Fibroblast of villous mesenchyme (primary cell): ENCODE measurements around the gene C1QL2. TPM values are rescaled to one million over a fixed set of nuclear protein-coding genes. Genes with fewer than 3 reads are reported as not detected.

Source experiments
- DNase-seq: peaks from one replicate; pipeline ENCODE4 v3.0.0-alpha.2; 2010; ENCODE audit warnings: low read depth
- H3K4me3 ChIP-seq: 2 replicates; pipeline ENCODE4 v1.5.1; 2011; ENCODE audit warnings: low read depth, mild to moderate bottlenecking, low read length
- total RNA-seq: library from RNA; depleted of rRNA; stranded (reverse); fragments of >200 nt; gene quantifications from 2 replicates; pipeline ENCODE4 v1.2.3, GENCODE V29; 2012
- TF ChIP-seq, protein P1 (sequence below): IDR thresholded peaks from 2 replicates; pipeline ENCODE4 v1.5.1; 2012; ENCODE audit warnings: low read depth, mild to moderate bottlenecking, low read length; ENCODE audit not compliant: insufficient read depth

Gene C1QL2
- total RNA-seq, 1 donor: not detected

DNA sequence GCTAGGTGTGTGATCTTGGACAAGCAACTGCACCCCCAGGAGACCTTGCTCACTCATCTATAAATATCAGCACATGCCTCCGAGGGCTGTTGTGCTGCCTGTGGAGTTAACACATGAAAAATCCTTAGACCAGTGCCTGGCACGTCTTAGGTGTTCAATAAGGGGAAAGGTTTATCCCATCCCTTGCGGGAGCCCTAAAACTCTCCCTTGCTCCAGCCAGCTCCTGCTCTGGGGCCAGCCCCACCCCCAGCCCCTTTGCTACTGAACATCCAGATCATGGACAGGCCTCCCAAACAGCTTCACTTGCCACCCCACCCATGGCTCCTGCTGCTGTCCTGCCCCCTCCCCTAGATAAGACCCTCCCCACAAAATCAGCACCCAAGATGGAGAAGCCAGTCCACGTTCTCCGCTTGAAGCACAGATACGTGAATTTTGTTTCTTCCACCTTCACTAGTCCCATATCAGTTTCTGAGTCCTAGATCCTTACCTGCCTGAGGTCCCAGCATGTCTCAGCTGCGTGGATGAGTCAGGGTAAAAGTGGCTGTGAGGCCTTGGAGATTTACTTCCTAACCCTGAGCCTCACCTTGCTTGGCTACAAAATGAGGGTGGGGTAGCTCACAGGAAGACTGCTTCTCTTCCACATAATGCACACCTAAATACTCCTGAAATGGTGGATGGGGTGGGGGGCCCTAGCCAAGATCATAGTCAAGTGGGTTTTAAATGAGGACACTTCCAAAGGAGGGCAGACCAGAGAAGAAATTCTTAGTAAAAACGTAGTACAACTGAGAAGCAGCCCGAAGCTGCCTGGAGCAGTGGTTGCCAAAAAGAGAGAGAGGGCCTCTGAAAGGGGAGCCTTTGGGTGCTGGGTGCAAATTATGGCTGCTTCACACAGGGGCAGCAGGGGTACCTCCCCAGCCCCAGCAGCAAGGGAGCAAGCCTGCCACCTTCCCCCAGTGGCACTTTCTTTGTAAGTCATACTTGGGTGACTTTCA, 40.4 kb downstream of the C1QL2 start:
- H3K4me3 ChIP-seq: no peak overlapping the region
- DNase-seq: no peak
- TF ChIP-seq, protein P1, sequence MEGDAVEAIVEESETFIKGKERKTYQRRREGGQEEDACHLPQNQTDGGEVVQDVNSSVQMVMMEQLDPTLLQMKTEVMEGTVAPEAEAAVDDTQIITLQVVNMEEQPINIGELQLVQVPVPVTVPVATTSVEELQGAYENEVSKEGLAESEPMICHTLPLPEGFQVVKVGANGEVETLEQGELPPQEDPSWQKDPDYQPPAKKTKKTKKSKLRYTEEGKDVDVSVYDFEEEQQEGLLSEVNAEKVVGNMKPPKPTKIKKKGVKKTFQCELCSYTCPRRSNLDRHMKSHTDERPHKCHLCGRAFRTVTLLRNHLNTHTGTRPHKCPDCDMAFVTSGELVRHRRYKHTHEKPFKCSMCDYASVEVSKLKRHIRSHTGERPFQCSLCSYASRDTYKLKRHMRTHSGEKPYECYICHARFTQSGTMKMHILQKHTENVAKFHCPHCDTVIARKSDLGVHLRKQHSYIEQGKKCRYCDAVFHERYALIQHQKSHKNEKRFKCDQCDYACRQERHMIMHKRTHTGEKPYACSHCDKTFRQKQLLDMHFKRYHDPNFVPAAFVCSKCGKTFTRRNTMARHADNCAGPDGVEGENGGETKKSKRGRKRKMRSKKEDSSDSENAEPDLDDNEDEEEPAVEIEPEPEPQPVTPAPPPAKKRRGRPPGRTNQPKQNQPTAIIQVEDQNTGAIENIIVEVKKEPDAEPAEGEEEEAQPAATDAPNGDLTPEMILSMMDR: no peak

- DNase-seq: no peak
- H3K4me3 ChIP-seq: no peak overlapping the region
- TF ChIP-seq, protein P1: no peak
These were observed 41.1 kb downstream of the C1QL2 start for GRCh38 chr2:119117408-119117807.

- TF ChIP-seq, protein P1: no peak
- no peak overlapping the region for H3K4me3 ChIP-seq
- DNase-seq: no peak
These were observed 41.9 kb downstream of the C1QL2 start for GRCh38 chr2:119116411-119117295.

GRCh38 chr2:119114266-119114665, 44.3 kb downstream of the C1QL2 start:
- TF ChIP-seq, protein P1: no peak
- DNase-seq: no peak
- H3K4me3 ChIP-seq: no peak overlapping the region

DNA sequence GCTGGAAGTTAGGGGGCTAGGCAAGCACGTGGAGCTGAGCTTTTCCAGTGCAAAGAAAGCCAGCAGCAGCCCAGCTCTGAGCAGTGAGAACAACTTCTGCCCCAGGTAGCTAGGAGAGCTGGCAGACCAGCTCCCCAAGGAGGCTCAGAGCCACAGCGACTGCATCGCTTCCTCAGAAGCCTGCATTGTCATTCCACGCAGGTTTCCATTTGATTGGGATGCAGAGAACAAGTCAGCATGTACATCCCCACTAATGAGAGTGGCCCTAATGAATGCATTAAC, 45.1 kb downstream of the C1QL2 start:
- TF ChIP-seq, protein P1: no peak
- no peak for DNase-seq
- no peak overlapping the region for H3K4me3 ChIP-seq

GRCh38 chr2:119112770-119113488, 45.6 kb downstream of the C1QL2 start:
- H3K4me3 ChIP-seq: no peak overlapping the region
- no peak for DNase-seq
- TF ChIP-seq, protein P1: no peak
